Measurements from ENCODE around the gene PPP1R11. TPM values are rescaled to one million over a fixed set of nuclear protein-coding genes. Genes with fewer than 3 reads are reported as not detected.
A peak's percentile ranks its signal among the peaks of the same experiment; 100 is the strongest.

Gene PPP1R11
- total RNA-seq, 1 experiment from 2014 or later = 49.5 TPM

DNA sequence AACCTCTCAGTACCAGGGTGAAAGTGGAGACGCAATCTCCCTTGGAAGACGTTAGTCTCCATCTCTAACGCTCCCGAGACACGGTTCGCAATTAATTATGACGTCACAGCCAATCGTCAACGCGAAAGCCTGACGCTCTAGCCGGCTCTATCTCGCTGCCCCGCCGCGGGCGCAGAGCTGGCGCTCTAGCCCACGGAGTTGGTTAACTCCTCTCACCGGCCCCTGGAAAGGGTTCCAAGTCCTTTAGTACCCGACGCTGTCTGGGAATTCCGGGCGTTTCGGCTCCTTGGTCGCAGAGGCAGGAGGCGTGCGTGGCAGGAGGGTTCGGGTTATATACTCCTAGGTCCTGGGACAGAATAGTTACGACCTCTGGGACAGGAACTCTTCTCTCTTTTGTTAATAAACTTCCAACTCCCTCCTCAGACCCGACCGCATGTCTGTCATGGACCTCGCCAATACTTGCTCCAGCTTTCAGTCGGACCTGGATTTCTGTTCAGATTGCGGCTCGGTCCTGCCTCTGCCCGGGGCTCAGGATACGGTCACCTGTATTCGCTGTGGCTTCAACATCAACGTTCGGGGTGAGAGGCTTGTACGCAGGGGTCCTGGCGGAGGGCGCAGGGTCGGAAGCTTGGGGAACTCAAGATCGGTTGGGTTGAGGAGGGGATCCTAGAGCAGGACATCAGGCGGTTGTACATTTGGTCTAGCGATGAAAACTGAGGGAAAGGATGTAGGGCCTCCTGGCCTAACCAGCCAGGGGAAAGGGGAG lies 5.7 kb upstream of the PPP1R11 start, which contains the start of gene POLR1H:
Gene POLR1H, plus strand, starts transcription at position 174 of the 766 bp plus-strand sequence. Its CDS starts 260 bp downstream, at position 434.
- H2AFZ ChIP-seq (ENCODE audit: low read length) = peak within 1 kb of the TSS; percentile 92
- ATAC-seq = peak; percentile 96
- peak within 1 kb of the TSS; percentile 46 for H3K27ac ChIP-seq (ENCODE audit: low read length)
- TF ChIP-seq, protein P1, sequence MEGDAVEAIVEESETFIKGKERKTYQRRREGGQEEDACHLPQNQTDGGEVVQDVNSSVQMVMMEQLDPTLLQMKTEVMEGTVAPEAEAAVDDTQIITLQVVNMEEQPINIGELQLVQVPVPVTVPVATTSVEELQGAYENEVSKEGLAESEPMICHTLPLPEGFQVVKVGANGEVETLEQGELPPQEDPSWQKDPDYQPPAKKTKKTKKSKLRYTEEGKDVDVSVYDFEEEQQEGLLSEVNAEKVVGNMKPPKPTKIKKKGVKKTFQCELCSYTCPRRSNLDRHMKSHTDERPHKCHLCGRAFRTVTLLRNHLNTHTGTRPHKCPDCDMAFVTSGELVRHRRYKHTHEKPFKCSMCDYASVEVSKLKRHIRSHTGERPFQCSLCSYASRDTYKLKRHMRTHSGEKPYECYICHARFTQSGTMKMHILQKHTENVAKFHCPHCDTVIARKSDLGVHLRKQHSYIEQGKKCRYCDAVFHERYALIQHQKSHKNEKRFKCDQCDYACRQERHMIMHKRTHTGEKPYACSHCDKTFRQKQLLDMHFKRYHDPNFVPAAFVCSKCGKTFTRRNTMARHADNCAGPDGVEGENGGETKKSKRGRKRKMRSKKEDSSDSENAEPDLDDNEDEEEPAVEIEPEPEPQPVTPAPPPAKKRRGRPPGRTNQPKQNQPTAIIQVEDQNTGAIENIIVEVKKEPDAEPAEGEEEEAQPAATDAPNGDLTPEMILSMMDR (conservative IDR thresholded peaks at IDR 0.05; ENCODE audit: low read depth, low read length) = no peak
- TF ChIP-seq EZH2 (IDR thresholded peaks at IDR 0.05; ENCODE audit: low read length, unreplicated experiment) (no peak), EZH2phosphoT487 (IDR thresholded peaks at IDR 0.05; ENCODE audit: borderline replicate concordance, low read length) (no peak)
- DNase-seq = peak; percentile 99
- no peaks in the 10 kb centered on the region for H3K9me3 ChIP-seq (ENCODE audit: low read length)
- no peaks in the 10 kb centered on the region for H3K9me2 ChIP-seq (replicated peaks; ENCODE audit: low read length)
- H3K9ac ChIP-seq (ENCODE audit: low read length) = peak within 1 kb of the TSS; percentile 91
- ChIA-PET POLR2A (ENCODE audit: unreplicated experiment) (interaction anchor here (0.6 to 1.0 kb wide), 3 partner anchors 33 to 395 kb away, joined by 4 to 8 read pairs (median 5); no protein-coding TSS in a partner anchor), CTCF (interaction anchor here (0.8 kb wide), 1 partner anchor 41 kb away, joined by 3 read pairs; no protein-coding TSS in a partner anchor)
- H3K79me2 ChIP-seq (ENCODE audit: low read length) = peaks cover 43% of the 10 kb centered on the region
- H3K4me2 ChIP-seq (ENCODE audit: low read length) = peak within 1 kb of the TSS; percentile 91
- H3K27me3 ChIP-seq (ENCODE audit: low read length) = no peaks in the 10 kb centered on the region
- intact Hi-C loops (cut with micrococcal nuclease) = loop anchor here (2.0 kb wide), 1 partner anchor 118 kb away; the partner anchor contains the start of gene HLA-A
- H3K4me1 ChIP-seq (ENCODE audit: insufficient read depth, low read length) = peaks cover 26% of the 10 kb centered on the region
- BruUV-seq (replicated peaks) = TSS peak; percentile 78
- 0 out of 2 replicates have a peak, but pooled peaks cover 5% of the 10 kb centered on the region for H3K36me3 ChIP-seq (ENCODE audit: low read depth, low read length)
- no peaks in the 10 kb centered on the region for H3F3A ChIP-seq (ENCODE audit: low read length, unreplicated experiment)
- H3K4me3 ChIP-seq (ENCODE audit: low read length) = peak within 1 kb of the TSS; percentile 96
- no peaks in the 10 kb centered on the region for H4K20me1 ChIP-seq (ENCODE audit: low read length)

DNA sequence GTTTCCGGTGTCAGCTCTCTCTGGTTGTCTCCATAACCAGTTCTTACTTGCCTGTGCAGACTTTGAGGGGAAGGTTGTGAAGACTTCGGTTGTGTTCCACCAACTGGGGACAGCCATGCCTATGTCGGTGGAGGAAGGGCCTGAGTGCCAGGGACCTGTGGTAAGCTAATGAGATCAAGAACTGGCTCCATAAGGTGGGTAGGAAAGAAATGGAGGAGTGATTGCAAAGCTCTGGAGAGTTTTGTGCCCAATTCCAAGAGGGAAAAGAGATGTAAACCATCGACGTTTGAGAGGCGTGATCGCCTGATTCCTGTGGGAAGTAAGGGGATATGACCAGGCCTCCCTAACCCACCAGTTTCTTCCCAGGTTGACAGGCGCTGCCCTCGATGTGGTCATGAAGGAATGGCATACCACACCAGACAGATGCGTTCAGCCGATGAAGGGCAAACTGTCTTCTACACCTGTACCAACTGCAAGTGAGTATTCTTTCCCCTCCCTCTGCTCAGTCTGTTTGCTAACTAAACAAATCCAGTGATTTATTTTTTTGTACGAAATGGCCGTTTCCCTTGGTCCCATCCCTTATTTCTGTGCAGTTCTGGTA lies 5.0 kb upstream of the PPP1R11 start:
- DNase-seq (peak; percentile 44), ATAC-seq (peak; percentile 37)
- no TSS peak for BruUV-seq (replicated peaks)
- no peaks in the 10 kb centered on the region for H3K27me3 ChIP-seq (ENCODE audit: low read length)
- peak overlapping the region; percentile 92 for H2AFZ ChIP-seq (ENCODE audit: low read length)
- H3K36me3 ChIP-seq (ENCODE audit: low read depth, low read length) = 0 out of 2 replicates have a peak, but pooled peaks cover 5% of the 10 kb centered on the region
- TF ChIP-seq, protein P1 (conservative IDR thresholded peaks at IDR 0.05; ENCODE audit: low read depth, low read length) = no peak
- TF ChIP-seq EZH2 (IDR thresholded peaks at IDR 0.05; ENCODE audit: low read length, unreplicated experiment) = no peak
- TF ChIP-seq EZH2phosphoT487 (IDR thresholded peaks at IDR 0.05; ENCODE audit: borderline replicate concordance, low read length) = no peak
- intact Hi-C loops (cut with micrococcal nuclease) = loop anchor here (2.0 kb wide), 1 partner anchor 119 kb away; the partner anchor contains the start of gene HLA-A
- H3K79me2 ChIP-seq (ENCODE audit: low read length) = peaks cover 43% of the 10 kb centered on the region
- no peaks in the 10 kb centered on the region for H3K9me3 ChIP-seq (ENCODE audit: low read length)
- peak overlapping the region; percentile 91 for H3K9ac ChIP-seq (ENCODE audit: low read length)
- CTCF ChIA-PET = no interaction called here
- H3K4me1 ChIP-seq (ENCODE audit: insufficient read depth, low read length) = peaks cover 27% of the 10 kb centered on the region
- H3K4me2 ChIP-seq (ENCODE audit: low read length) = peak overlapping the region; percentile 91
- POLR2A ChIA-PET (ENCODE audit: unreplicated experiment) = no interaction called here
- H3F3A ChIP-seq (ENCODE audit: low read length, unreplicated experiment) = no peaks in the 10 kb centered on the region
- H3K27ac ChIP-seq (ENCODE audit: low read length) = peak overlapping the region; percentile 46; the same call in 1 of the 2 replicates
- peak overlapping the region; percentile 96 for H3K4me3 ChIP-seq (ENCODE audit: low read length)
- no peaks in the 10 kb centered on the region for H4K20me1 ChIP-seq (ENCODE audit: low read length)
- H3K9me2 ChIP-seq (replicated peaks; ENCODE audit: low read length) = no peaks in the 10 kb centered on the region

All from PC-3 (cell line).